SK-N-MC (cell line): Measurements from ENCODE around the gene AK3.
"Not testable (repeated sequence)": the region's sequence is repeated elsewhere in the genome, so short reads cannot be mapped to it uniquely, and the experiment has no call there.

Experiments used
- DNase-seq: peaks from one replicate; pipeline ENCODE4 v3.0.0-alpha.2; 2011; ENCODE audit warnings: low read depth, low spot score
- H3K27ac ChIP-seq: fragments of 200-600 bp; sonication (generic); 2 replicates; pipeline ENCODE4 v1.5.1; 2016; ENCODE audit warnings: mixed run types
- H3K36me3 ChIP-seq: fragments of 200-600 bp; sonication (generic); 2 replicates; pipeline ENCODE4 v1.6.1; 2017; ENCODE audit warnings: antibody characterized with exemption, low read length, mixed read lengths; ENCODE audit not compliant: insufficient read depth
- H3K4me3 ChIP-seq: fragments of 200-600 bp; sonication (generic); 2 replicates; pipeline ENCODE4 v1.5.1; 2016
- H3K9ac ChIP-seq: fragments of 200-600 bp; sonication (generic); 2 replicates; pipeline ENCODE4 v1.8.0; 2017; ENCODE audit warnings: mixed run types, mixed read lengths; ENCODE audit not compliant: insufficient read length
- H3K9me3 ChIP-seq: fragments of 200-600 bp; sonication (generic); 2 replicates; pipeline ENCODE4 v1.6.1; 2017; ENCODE audit warnings: low read depth, mild to moderate bottlenecking, antibody characterized with exemption, low read length, moderate library complexity, mixed read lengths
- EZH2 ChIP-seq: fragments of 200-600 bp; sonication (generic); IDR thresholded peaks from one replicate; pipeline ENCODE4 v1.6.1; 2017; ENCODE audit warnings: antibody characterized with exemption
- FOXP2 ChIP-seq: optimal IDR thresholded peaks from 2 replicates; pipeline ENCODE3; 2011; ENCODE audit warnings: mild to moderate bottlenecking, moderate library complexity; ENCODE audit not compliant: insufficient read depth; ENCODE audit errors: extremely low read length, control extremely low read depth
- POLR2AphosphoS5 ChIP-seq: IDR thresholded peaks from 2 replicates; pipeline ENCODE4 v1.6.1; 2012; ENCODE audit warnings: mild to moderate bottlenecking, low read depth, low read length, borderline replicate concordance

The AK3 gene

DNA sequence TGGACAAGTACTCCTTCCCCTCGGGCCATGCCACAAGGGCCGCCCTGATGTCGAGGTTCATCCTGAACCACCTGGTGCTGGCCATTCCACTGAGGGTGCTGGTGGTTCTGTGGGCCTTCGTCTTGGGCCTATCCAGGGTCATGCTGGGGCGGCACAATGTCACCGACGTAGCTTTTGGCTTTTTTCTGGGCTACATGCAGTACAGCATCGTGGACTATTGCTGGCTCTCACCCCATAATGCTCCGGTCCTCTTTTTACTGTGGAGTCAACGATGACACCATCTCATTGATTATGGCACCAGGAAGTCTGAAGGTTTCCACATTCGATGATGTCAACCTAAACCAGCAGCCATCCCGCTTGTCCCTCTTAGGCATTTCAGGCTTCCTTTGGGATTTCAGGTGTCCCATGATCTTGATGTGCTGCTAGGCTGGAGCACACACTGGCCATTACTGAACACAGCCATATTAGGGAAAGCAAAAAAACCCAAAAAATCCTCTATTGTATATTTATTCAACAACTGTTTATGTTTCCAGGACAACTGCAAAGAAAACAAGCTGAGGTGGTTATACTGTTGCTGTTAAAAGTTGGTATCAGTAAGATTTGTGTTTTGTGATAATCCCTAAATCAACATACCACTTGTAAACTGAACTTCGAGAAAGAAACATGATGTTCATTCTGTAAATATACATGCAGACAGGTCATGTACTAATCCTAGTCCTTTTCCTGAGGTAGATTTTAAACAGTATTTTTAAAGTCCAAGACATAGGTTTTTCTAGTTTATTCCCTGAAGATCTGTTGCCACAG is 77.8 kb downstream of the AK3 start:
- TF ChIP-seq FOXP2 = no peak
- TF ChIP-seq POLR2AphosphoS5 = no peak
- no peak for TF ChIP-seq EZH2
- H3K27ac ChIP-seq = peak overlapping the region; percentile 96
- H3K9ac ChIP-seq = peak overlapping the region; percentile 91
- peak overlapping the region; percentile 88 for H3K4me3 ChIP-seq
- no peak for DNase-seq
- no peaks in the 10 kb centered on the region for H3K9me3 ChIP-seq
- peaks cover 2% of the 10 kb centered on the region; the same call in 1 of the 2 replicates for H3K36me3 ChIP-seq

GRCh38 chr9:4662108-4662988 is 78.7 kb downstream of the AK3 start, which contains the start of gene PLPP6:
Gene PLPP6, plus strand, starts transcription at chr9:4662294. Its CDS starts 82 bp downstream, at chr9:4662376.
- no peaks in the 10 kb centered on the region for H3K9me3 ChIP-seq
- H3K4me3 ChIP-seq = peak within 1 kb of the TSS; percentile 88
- no peak for TF ChIP-seq FOXP2
- peak; percentile 51; the same call in 1 of the 2 replicates for TF ChIP-seq POLR2AphosphoS5
- DNase-seq = no peak
- peaks cover 11% of the 10 kb centered on the region; the same call in 1 of the 2 replicates for H3K36me3 ChIP-seq
- H3K9ac ChIP-seq = peak within 1 kb of the TSS; percentile 91
- peak within 1 kb of the TSS; percentile 96 for H3K27ac ChIP-seq

GRCh38 chr9:4661611-4662010 is 79.4 kb downstream of the AK3 start:
- Histone ChIP-seq H3K36me3 (peaks cover 11% of the 10 kb centered on the region; the same call in 1 of the 2 replicates), H3K27ac (peak overlapping the region; percentile 96), H3K9me3 (no peaks in the 10 kb centered on the region), H3K4me3 (peak overlapping the region; percentile 88), H3K9ac (peak overlapping the region; percentile 91)
- no peak for TF ChIP-seq FOXP2
- DNase-seq = no peak

GRCh38 chr9:4661165-4661564 is 79.8 kb downstream of the AK3 start:
- TF ChIP-seq POLR2AphosphoS5 (no peak), FOXP2 (no peak), EZH2 (no peak)
- no peaks in the 10 kb centered on the region for H3K9me3 ChIP-seq
- H3K4me3 ChIP-seq = peak overlapping the region; percentile 88
- H3K36me3 ChIP-seq = peaks cover 11% of the 10 kb centered on the region; the same call in 1 of the 2 replicates
- H3K27ac ChIP-seq = peak overlapping the region; percentile 96
- H3K9ac ChIP-seq = peak overlapping the region; percentile 91
- no peak for DNase-seq

GRCh38 chr9:4660665-4661064 is 80.3 kb downstream of the AK3 start:
- H3K27ac ChIP-seq = peak overlapping the region; percentile 96
- H3K4me3 ChIP-seq, H3K9me3 ChIP-seq, DNase-seq, H3K9ac ChIP-seq: not testable (repeated sequence)
- peaks cover 11% of the 10 kb centered on the region; the same call in 1 of the 2 replicates for H3K36me3 ChIP-seq
